Thoracic aorta (tissue), 2 donors: Measurements from ENCODE around the gene TPO. TPM values are rescaled to one million over a fixed set of nuclear protein-coding genes. Genes with fewer than 3 reads are reported as not detected.
"Not testable (repeated sequence)": the region's sequence is repeated elsewhere in the genome, so short reads cannot be mapped to it uniquely, and the experiment has no call there.

ENCODE experiments used
- ATAC-seq: fragments of 150-250 bp; one replicate; pipeline ENCODE4 v1.8.0; 2017; ENCODE audit warnings: low read depth; ENCODE audit not compliant: insufficient number of reproducible peaks, low FRiP score
- DNase-seq: peaks from one replicate; pipeline ENCODE4 v3.0.0-alpha.2; 2020; ENCODE audit warnings: low spot score
- H3K27ac ChIP-seq, 2 donors: fragments of 200-600 bp; sonication (generic); 1 replicate in 1 of 2; 2 replicates in 1 of 2; pipeline ENCODE4 v1.5.1; 2016; ENCODE audit warnings: mild to moderate bottlenecking in 2 of 2, moderate library complexity in 2 of 2
- H3K27me3 ChIP-seq: fragments of 200-600 bp; sonication (generic); replicated peaks from 2 replicates; pipeline ENCODE4 v1.6.0; 2016; ENCODE audit warnings: mild to moderate bottlenecking; ENCODE audit not compliant: insufficient read depth
- H3K36me3 ChIP-seq: fragments of 200-600 bp; sonication (generic); one replicate; pipeline ENCODE4 v1.5.1; 2016
- H3K4me1 ChIP-seq, 2 donors: fragments of 200-600 bp; sonication (generic); 1 replicate in 1 of 2; 2 replicates in 1 of 2; pipeline versions ENCODE4 v1.5.1 to v1.6.0; 2016; ENCODE audit warnings: low read depth in 2 of 2, mild to moderate bottlenecking in 1 of 2; ENCODE audit not compliant: control insufficient read depth in 1 of 2
- H3K4me3 ChIP-seq: fragments of 200-600 bp; sonication (generic); 2 replicates; pipeline ENCODE4 v1.5.1; 2016; ENCODE audit warnings: mild to moderate bottlenecking
- H3K9me3 ChIP-seq: fragments of 200-600 bp; sonication (generic); 2 replicates; pipeline ENCODE4 v1.5.1; 2016
- total RNA-seq, 2 donors: library from RNA; depleted of rRNA; stranded (reverse); fragments of >200 nt; gene quantifications; one replicate each; pipeline versions ENCODE4 v1.1.0 to v1.2.3, GENCODE V29; 2016
- TF ChIP-seq, protein P1 (sequence below): fragments of 200-600 bp; sonication (generic); IDR thresholded peaks from one replicate; pipeline ENCODE4 v1.5.1; 2019; ENCODE audit warnings: antibody characterized with exemption

Gene TPO
- total RNA-seq, 2 donors from 2014 or later: 8.1 to 24.1 TPM

DNA sequence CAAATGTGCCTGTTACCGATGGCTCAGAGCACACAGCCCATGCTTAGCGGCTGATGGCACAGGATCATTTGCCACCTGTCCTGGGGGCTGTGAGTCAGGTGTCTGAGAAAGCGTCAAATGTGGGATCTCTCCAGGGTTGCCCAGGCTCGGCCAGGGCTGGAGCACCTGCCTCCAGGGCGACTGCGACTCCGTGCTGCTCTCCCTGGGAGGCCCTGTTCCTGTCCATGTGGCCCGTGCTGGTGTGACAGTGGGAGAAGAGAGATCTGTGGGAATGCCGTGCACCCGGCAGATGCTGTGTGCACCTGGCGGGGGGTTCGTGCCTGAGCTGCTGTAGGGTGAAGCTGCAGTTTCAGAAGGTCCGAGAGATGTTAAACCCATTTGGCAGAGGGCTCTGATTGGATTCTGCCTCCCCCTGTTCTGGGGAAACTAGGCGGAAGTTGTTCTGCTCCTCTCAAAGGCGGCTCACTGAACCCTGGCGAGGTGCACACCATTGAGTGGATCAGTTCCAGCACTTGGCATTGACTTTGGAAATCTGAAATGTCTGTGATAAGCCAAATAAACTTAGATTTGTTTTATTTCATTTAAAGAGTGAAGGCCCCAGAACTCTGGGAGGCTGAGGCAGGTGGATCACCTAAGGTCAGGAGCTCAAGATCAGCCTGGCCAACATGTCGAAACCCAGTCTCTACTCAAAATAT, 34.7 kb upstream of the TPO start:
- ATAC-seq: no peak
- Histone ChIP-seq H3K4me3 (no peak overlapping the region), H3K9me3 (no peaks in the 10 kb centered on the region)

DNA sequence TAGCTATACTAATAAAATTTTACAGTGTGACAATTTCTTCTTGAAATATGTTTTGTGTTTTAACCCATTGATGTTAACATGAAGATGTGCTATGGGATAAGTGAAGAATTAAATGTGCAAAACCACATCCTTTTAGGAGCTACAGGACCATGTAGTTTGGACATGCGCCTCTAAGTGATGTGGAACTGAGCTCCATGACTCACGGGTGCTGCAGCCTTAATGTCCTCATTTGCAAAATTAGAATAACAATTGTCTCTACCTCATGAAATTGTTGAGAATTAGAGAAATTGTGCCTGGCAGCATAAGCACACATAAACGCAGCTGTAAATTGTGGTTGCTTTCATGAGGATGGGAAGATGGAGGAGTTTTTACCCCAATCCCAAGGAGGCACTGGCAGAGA, 31.6 kb upstream of the TPO start:
- DNase-seq: no peak
- H3K27me3 ChIP-seq: no peaks in the 10 kb centered on the region
- H3K4me3 ChIP-seq: no peak overlapping the region
- no peaks in the 10 kb centered on the region for H3K9me3 ChIP-seq
- ATAC-seq: no peak
- no peaks in the 10 kb centered on the region for H3K36me3 ChIP-seq
- TF ChIP-seq, protein P1, sequence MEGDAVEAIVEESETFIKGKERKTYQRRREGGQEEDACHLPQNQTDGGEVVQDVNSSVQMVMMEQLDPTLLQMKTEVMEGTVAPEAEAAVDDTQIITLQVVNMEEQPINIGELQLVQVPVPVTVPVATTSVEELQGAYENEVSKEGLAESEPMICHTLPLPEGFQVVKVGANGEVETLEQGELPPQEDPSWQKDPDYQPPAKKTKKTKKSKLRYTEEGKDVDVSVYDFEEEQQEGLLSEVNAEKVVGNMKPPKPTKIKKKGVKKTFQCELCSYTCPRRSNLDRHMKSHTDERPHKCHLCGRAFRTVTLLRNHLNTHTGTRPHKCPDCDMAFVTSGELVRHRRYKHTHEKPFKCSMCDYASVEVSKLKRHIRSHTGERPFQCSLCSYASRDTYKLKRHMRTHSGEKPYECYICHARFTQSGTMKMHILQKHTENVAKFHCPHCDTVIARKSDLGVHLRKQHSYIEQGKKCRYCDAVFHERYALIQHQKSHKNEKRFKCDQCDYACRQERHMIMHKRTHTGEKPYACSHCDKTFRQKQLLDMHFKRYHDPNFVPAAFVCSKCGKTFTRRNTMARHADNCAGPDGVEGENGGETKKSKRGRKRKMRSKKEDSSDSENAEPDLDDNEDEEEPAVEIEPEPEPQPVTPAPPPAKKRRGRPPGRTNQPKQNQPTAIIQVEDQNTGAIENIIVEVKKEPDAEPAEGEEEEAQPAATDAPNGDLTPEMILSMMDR: no peak
- H3K27ac ChIP-seq: no peak overlapping the region
- H3K4me1 ChIP-seq: no peaks in the 10 kb centered on the region

More for the DNA sequence above, 34.7 kb upstream of the TPO start:
- H3K27me3 ChIP-seq: no peaks in the 10 kb centered on the region
- no peak overlapping the region for H3K27ac ChIP-seq
- TF ChIP-seq, protein P1: no peak
- DNase-seq: no peak
- H3K36me3 ChIP-seq: no peaks in the 10 kb centered on the region
- no peaks in the 10 kb centered on the region for H3K4me1 ChIP-seq

DNA sequence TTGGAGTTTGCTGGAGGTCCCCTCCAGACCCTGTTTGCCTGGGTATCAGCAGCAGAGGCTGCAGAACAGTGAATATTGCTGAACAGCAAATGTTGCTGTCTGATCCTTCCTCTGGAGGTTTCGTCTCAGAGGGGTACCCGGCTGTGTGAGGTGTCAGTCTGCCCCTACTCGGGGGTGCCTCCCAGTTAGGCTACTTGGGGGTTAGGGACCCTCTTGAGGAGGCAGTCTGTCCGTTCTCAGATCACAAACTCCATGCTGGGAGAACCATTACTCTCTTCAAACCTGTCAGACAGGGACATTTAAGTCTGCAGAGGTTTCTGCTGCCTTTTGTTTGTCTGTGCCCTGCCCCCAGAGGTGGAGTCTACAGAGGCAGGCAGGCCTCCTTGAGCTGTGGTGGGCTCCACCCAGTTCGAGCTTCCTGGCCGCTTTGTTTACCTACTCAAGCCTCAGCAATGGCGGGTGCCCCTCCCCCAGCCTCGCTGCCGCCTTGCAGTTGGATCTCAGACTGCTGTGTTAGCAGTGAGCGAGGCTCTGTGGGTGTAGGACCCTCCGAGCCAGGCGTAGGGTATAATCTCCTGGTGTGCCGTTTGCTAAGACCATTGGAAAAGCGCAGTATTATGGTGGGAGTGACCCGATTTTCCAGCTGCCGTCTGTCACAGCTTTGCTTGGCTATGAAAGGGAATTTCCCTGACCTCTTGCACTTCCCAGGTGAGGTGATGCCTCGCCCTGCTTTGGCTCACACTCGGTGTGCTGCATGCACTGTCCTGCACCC, 25.1 kb upstream of the TPO start:
- H3K9me3 ChIP-seq, H3K27ac ChIP-seq, H3K4me3 ChIP-seq, H3K36me3 ChIP-seq, H3K4me1 ChIP-seq, H3K27me3 ChIP-seq, ATAC-seq, DNase-seq: not testable (repeated sequence)

DNA sequence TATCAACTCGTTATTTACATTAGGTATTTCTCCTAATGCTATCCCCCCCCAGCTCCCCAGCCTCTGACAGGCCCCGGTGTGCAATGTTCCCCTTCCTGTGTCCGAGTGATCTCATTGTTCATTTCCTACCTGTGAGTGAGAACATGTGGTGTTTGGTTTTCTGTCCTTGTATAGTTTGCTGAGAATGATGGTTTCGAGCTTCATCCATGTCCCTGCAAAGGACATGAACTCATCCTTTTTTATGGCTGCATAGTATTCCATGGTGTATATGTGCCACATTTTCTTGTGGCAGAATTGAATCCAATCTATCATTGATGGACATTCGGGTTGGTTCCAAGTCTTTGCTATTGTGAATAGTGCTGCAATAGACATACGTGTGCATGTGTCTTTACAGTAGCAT, 23.1 kb upstream of the TPO start:
- not testable (repeated sequence) for ATAC-seq, H3K4me3 ChIP-seq, DNase-seq, H3K9me3 ChIP-seq, H3K27ac ChIP-seq, H3K4me1 ChIP-seq, H3K36me3 ChIP-seq, H3K27me3 ChIP-seq

DNA sequence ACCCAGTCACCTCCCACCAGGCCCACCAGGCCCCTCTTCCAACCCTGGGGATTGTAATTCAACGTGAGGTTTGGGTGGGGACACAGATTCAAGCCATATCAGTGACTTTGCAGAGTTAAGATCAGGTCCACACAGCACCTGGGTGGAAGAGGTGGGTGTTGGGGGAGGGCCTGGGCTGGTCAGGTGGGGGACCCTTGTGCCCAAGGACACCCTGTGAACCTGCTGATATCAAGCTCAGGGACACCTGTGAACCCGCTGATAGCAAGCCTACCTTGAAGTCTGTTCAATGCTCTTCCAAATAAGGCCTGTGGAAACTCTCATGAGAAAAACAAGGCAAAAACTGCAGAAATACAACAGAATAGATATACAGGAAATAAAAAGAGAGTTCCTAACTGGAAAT, 19.9 kb upstream of the TPO start:
- DNase-seq: no peak
- H3K27me3 ChIP-seq: no peaks in the 10 kb centered on the region
- no peak overlapping the region for H3K27ac ChIP-seq
- TF ChIP-seq, protein P1: no peak
- no peaks in the 10 kb centered on the region for H3K4me1 ChIP-seq
- H3K36me3 ChIP-seq: no peaks in the 10 kb centered on the region
- no peak for ATAC-seq
- H3K9me3 ChIP-seq: no peaks in the 10 kb centered on the region
- H3K4me3 ChIP-seq: no peak overlapping the region

DNA sequence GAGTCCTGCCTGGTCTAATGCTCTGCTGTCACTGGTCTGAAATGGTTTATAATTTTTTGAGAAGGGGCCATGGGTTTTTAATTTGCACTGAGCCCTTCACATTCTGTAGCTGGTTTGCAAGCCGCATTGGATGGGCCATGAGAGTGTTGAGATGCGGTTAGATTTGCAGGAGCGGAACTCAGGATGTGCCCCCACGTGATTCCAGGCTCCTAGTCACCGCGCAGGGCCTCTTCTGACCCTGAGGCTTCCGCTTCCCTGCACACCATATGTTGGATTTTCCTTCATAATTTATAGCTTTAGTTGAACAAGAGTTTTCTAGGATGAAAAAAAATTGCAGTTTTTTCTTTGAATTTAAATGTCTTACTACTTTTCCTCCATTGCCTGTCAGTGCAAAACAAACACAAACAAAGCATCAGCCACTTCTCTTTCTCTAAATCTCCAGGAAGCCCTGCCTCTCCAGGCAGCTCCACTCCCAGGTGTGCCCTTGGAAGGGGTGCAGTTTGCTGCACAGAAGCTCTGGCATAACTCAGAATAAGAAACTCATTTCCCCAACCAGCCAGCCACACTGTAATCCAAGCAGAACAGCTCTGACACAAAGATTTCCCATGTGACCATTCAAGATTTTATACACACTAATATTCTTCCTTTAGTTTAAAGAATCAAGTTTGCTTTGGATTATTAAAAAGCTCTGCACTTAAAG, 18.4 kb upstream of the TPO start:
- ATAC-seq (no peak), DNase-seq (no peak)
- Histone ChIP-seq H3K36me3 (no peaks in the 10 kb centered on the region), H3K27me3 (no peaks in the 10 kb centered on the region), H3K4me1 (no peaks in the 10 kb centered on the region), H3K4me3 (no peak overlapping the region), H3K27ac (no peak overlapping the region), H3K9me3 (no peaks in the 10 kb centered on the region)
- TF ChIP-seq, protein P1: no peak
